Lung (tissue), 12 donors: ENCODE data around the gene KRTAP1-3. TPM values are rescaled to one million over a fixed set of nuclear protein-coding genes. Genes with fewer than 3 reads are reported as not detected.
"Not testable (repeated sequence)": the region's sequence is repeated elsewhere in the genome, so short reads cannot be mapped to it uniquely, and the experiment has no call there.

Experiments
- ATAC-seq: fragments of 200-7000 bp; cut with Tn5 transposase; one replicate; pipeline ENCODE4 v1.9.1; 2020; ENCODE audit warnings: moderate number of reproducible peaks; ENCODE audit not compliant: insufficient read depth, low FRiP score
- DNase-seq, 3 donors: peaks; one replicate each; pipeline ENCODE4 v3.0.0-alpha.2; 2013 to 2017
- H3K27ac ChIP-seq, 2 donors: one replicate each; pipeline ENCODE4 v1.5.1; 2013; ENCODE audit warnings: mild to moderate bottlenecking in 2 of 2, moderate library complexity in 2 of 2, control low read depth in 1 of 2, inconsistent platforms in 1 of 2, low read depth in 1 of 2, low read length in 1 of 2
- H3K27me3 ChIP-seq, 3 donors: one replicate each; pipeline ENCODE4 v1.5.1; 2013; ENCODE audit warnings: low read length in 2 of 3; ENCODE audit not compliant: control insufficient read depth in 3 of 3, insufficient read depth in 3 of 3
- H3K36me3 ChIP-seq, 4 donors: one replicate each; pipeline ENCODE4 v1.5.1; 2013; ENCODE audit warnings: low read length in 4 of 4, mild to moderate bottlenecking in 1 of 4, moderate library complexity in 1 of 4; ENCODE audit not compliant: control insufficient read depth in 4 of 4, insufficient read depth in 4 of 4
- H3K4me1 ChIP-seq, 5 donors: one replicate each; pipeline ENCODE4 v1.5.1; 2013; ENCODE audit warnings: low read length in 5 of 5, mild to moderate bottlenecking in 2 of 5, moderate library complexity in 1 of 5; ENCODE audit not compliant: control insufficient read depth in 5 of 5, insufficient read depth in 5 of 5
- H3K4me3 ChIP-seq: one replicate; pipeline ENCODE4 v1.5.1; 2013; ENCODE audit warnings: mild to moderate bottlenecking, control low read depth, moderate library complexity
- H3K9ac ChIP-seq, 2 donors: one replicate each; pipeline ENCODE4 v1.5.1; 2013; ENCODE audit warnings: low read length in 2 of 2, control low read depth in 1 of 2; ENCODE audit not compliant: insufficient read depth in 1 of 2
- H3K9me3 ChIP-seq, 4 donors: one replicate each; pipeline ENCODE4 v1.5.1; 2013; ENCODE audit warnings: low read length in 3 of 4, mild to moderate bottlenecking in 1 of 4, moderate library complexity in 1 of 4; ENCODE audit not compliant: control insufficient read depth in 4 of 4, insufficient read depth in 3 of 4
- WGBS, 2 donors: extraction: QIAGEN DNeasy Blood & Tissue Kit; methylation state at CpG; one replicate each; pipeline ENCODE4 v1.1.7; 2013; 5-methylcytosine and 5-hydroxymethylcytosine counted together
- polyA plus RNA-seq, 2 donors: library from polyadenylated mRNA; stranded (reverse); fragments of 200-250 nt; gene quantifications; one replicate each; pipeline ENCODE4 v1.2.1, GENCODE V29; 2013
- total RNA-seq, 2 donors: library from RNA; depleted of rRNA in 1 of 2; stranded (reverse); fragments of >200 nt in 1 of 2; gene quantifications; one replicate each; pipeline ENCODE4 v1.2.1, GENCODE V29; 2014 to 2021
- TF ChIP-seq, protein P1 (sequence below): IDR thresholded peaks from 2 replicates; pipeline ENCODE4 v1.5.1; 2012; ENCODE audit warnings: mild to moderate bottlenecking; ENCODE audit errors: control extremely low read depth, extremely low read depth
- donor health status: control.
- donor health status: control.
- donor health status: Bipolar disorder and iron deficiency.
- donor health status: healthy.
- donor health status: DM: yes; HTN: yes; CAD: no.

Gene KRTAP1-3
- total and polyA plus RNA-seq, 4 donors = not detected

DNA sequence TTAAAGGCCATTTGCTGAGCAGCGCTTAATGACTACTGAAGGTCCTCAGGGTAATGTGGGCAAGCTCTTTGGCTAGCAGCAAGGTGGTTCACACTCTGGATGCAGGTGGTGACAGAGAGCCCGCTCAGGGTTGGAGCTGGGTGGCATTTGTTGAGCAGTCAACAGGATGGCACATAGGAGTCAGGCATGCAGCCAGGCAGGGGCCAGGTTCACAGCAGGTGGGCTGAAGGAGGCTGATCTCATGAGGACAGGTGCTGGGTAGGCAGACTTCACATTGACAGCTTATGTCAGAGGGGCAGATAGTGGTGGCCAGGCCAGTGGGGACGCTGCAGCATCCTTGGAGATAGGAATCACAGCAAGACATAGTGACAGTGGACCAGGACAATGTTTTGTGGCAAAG lies 30.3 kb downstream of the KRTAP1-3 start:
- Histone ChIP-seq H3K36me3 (no peaks in the 10 kb centered on the region), H3K4me1 (peaks cover 0 to under 1% (median 0%) of the 10 kb centered on the region in 5 donors), H3K4me3 (no peak overlapping the region), H3K27ac (no peak overlapping the region), H3K9ac (no peak overlapping the region), H3K27me3 (no peaks in the 10 kb centered on the region), H3K9me3 (no peaks in the 10 kb centered on the region)
- TF ChIP-seq, protein P1, sequence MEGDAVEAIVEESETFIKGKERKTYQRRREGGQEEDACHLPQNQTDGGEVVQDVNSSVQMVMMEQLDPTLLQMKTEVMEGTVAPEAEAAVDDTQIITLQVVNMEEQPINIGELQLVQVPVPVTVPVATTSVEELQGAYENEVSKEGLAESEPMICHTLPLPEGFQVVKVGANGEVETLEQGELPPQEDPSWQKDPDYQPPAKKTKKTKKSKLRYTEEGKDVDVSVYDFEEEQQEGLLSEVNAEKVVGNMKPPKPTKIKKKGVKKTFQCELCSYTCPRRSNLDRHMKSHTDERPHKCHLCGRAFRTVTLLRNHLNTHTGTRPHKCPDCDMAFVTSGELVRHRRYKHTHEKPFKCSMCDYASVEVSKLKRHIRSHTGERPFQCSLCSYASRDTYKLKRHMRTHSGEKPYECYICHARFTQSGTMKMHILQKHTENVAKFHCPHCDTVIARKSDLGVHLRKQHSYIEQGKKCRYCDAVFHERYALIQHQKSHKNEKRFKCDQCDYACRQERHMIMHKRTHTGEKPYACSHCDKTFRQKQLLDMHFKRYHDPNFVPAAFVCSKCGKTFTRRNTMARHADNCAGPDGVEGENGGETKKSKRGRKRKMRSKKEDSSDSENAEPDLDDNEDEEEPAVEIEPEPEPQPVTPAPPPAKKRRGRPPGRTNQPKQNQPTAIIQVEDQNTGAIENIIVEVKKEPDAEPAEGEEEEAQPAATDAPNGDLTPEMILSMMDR = no peak
- whole genome bisulfite sequencing, 2 donors = 92 to 96% methylated on average over 3 of the region's 3 CpGs
- DNase-seq (no peak), ATAC-seq (no peak)

DNA sequence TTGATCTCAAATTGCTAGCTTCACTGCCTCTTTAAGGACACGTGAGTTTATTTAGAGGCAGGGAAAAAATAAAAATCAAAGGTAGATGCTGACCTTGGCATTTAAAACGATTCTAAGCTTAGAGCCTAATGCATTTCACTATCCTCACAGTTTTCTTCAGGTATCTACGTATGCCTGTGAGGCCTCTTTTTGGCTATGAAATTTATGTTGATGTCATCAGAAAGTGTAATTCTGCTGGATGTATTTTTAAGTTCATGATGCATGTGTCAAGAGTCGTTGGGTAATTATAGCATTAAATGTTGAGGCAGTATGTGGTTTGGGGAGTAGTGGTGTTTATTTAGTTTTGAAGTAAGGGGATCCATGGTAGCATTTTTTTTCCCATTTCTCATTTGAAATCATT lies 30.7 kb downstream of the KRTAP1-3 start:
- Histone ChIP-seq H3K4me3 (no peak overlapping the region), H3K36me3 (no peaks in the 10 kb centered on the region), H3K27me3 (no peaks in the 10 kb centered on the region), H3K9me3 (no peaks in the 10 kb centered on the region), H3K9ac (no peak overlapping the region), H3K4me1 (no peaks in the 10 kb centered on the region), H3K27ac (no peak overlapping the region)
- WGBS, 2 donors = 71 to 83% methylated on average over 4 of the region's 4 CpGs
- no peak for ATAC-seq
- no peak for DNase-seq
- TF ChIP-seq, protein P1 = no peak

DNA sequence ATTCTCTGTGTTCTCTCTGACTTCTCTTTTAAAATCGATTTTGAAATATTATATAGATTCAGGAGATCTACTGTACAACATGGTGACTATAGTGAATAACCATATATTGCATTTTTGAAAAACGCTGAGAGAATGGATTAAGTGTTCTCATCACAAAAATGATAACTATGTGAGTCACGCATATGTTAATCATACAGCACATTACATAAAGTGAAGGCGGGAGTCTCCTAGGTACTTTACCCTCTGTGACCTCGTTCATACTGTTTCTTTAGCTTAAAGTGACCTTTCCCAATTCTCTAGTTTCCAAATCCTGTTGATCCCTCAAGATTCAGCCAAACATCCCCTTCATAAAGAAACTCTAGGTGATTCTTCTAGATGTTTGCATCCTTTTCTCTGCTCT lies 31.9 kb downstream of the KRTAP1-3 start:
- TF ChIP-seq, protein P1 = no peak
- H3K9me3 ChIP-seq = no peaks in the 10 kb centered on the region
- H3K4me3 ChIP-seq = no peak overlapping the region
- H3K36me3 ChIP-seq = no peaks in the 10 kb centered on the region
- WGBS, 2 donors = 52 to 69% methylated on average over 5 of the region's 5 CpGs
- H3K4me1 ChIP-seq = no peaks in the 10 kb centered on the region
- ATAC-seq = no peak
- H3K9ac ChIP-seq = no peak overlapping the region
- no peak overlapping the region for H3K27ac ChIP-seq
- no peak for DNase-seq
- peaks cover 0 to 2% (median 0%) of the 10 kb centered on the region in 3 donors for H3K27me3 ChIP-seq

DNA sequence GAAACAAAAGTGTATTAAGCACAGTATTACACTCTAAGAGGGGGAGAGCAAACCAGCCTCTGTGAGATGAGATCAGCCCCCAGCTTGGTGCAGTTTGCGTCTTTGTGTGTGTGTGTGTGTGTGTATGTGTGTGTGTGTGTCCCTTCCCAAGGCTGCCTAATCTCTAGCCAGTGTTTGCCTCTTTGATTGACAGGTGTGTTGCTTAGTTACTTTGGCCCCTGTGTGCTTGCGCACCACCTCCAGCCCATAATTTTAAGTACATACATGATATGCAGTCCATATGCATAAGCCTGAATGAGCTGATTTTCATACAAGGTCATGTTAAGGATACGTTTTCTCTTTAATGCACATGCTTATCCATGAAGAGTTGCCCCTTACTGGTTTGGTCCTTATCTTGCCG lies 32.9 kb downstream of the KRTAP1-3 start:
- 83 to 88% methylated on average over 4 of the region's 4 CpGs for WGBS, 2 donors
- DNase-seq = no peak
- no peak for ATAC-seq

DNA sequence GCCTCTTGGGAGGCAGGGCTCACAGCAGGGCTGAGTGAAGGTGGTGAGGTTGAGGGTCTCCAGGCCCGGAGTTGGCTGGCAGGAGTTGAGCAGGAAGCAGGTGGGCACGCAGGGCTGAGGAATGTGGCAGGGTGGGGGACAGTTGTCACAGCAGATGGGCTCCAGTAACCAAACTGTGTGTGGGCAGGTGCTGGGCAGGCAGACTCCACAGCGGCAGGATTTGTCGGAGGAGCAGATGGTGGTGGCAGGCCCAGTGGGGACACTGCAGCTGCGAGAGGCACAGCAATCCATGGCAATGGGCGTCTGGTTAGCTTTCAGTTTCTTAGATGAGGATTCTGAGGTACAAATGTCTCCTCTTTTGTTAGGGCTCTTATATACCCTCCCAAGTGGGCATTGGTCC lies 35.1 kb downstream of the KRTAP1-3 start, which contains the start of gene KRTAP3-2:
Gene KRTAP3-2 (minus strand): TSS at position 344 of the 400 bp plus-strand sequence. CDS start 53 bp downstream, at position 291.
- 84 to 89% methylated on average over 6 of the region's 6 CpGs for WGBS, 2 donors
- not testable (repeated sequence) for H3K9me3 ChIP-seq, H3K4me3 ChIP-seq, H3K27me3 ChIP-seq, DNase-seq, H3K36me3 ChIP-seq, H3K27ac ChIP-seq, ATAC-seq, H3K4me1 ChIP-seq, H3K9ac ChIP-seq

More for the DNA sequence above, 32.9 kb downstream of the KRTAP1-3 start:
- Histone ChIP-seq H3K27ac (no peak overlapping the region), H3K9ac (no peak overlapping the region), H3K4me3 (no peak overlapping the region), H3K36me3 (no peaks in the 10 kb centered on the region), H3K9me3 (no peaks in the 10 kb centered on the region), H3K4me1 (no peaks in the 10 kb centered on the region), H3K27me3 (peaks cover 0 to 2% (median 0%) of the 10 kb centered on the region in 3 donors)
- TF ChIP-seq, protein P1 = no peak
